ENCODE data around the gene GHSR.

The GHSR gene

DNA sequence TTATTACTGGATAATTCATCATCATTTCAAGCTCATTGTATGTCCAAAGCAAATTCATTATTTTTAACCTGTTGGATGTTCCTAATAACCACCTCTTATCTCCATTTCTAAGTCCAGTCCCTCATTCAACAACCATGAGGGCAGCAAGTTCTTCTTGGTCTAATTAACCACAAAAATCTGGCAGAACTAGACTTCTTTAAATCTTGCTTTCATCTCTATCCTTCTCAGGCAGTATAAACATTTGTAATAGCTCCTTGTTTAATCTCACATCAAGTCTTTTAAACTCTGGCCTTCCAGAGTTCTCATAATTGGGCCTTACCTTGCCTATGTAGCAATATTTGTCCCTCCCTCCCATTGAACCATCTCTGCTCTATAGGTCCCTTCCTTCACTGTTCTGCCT lies 17.0 kb upstream of the GHSR start:
- no peaks in the 10 kb centered on the region for H3F3A ChIP-seq (ENCODE audit: insufficient read depth, low read length)
- no peak overlapping the region for H3K4me3 ChIP-seq (ENCODE audit: low read depth, low read length, poor library complexity, severe bottlenecking)
- no peak for TF ChIP-seq EZH2 (IDR thresholded peaks at IDR 0.05; ENCODE audit: borderline replicate concordance, low read length)
- TF ChIP-seq, protein P1, sequence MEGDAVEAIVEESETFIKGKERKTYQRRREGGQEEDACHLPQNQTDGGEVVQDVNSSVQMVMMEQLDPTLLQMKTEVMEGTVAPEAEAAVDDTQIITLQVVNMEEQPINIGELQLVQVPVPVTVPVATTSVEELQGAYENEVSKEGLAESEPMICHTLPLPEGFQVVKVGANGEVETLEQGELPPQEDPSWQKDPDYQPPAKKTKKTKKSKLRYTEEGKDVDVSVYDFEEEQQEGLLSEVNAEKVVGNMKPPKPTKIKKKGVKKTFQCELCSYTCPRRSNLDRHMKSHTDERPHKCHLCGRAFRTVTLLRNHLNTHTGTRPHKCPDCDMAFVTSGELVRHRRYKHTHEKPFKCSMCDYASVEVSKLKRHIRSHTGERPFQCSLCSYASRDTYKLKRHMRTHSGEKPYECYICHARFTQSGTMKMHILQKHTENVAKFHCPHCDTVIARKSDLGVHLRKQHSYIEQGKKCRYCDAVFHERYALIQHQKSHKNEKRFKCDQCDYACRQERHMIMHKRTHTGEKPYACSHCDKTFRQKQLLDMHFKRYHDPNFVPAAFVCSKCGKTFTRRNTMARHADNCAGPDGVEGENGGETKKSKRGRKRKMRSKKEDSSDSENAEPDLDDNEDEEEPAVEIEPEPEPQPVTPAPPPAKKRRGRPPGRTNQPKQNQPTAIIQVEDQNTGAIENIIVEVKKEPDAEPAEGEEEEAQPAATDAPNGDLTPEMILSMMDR (IDR thresholded peaks at IDR 0.05; ENCODE audit: low read length): no peak
- H3K36me3 ChIP-seq (ENCODE audit: insufficient read depth, low read length): no peaks in the 10 kb centered on the region
- no peak overlapping the region for H3K9ac ChIP-seq (ENCODE audit: low read length)
- H3K9me2 ChIP-seq (ENCODE audit: low read depth, low read length): no peaks in the 10 kb centered on the region
- H3K79me2 ChIP-seq (ENCODE audit: insufficient read depth, low read length): no peaks in the 10 kb centered on the region
- no peaks in the 10 kb centered on the region for H3K4me1 ChIP-seq (ENCODE audit: insufficient read depth, low read length, severe bottlenecking)
- no peak overlapping the region for H2AFZ ChIP-seq (ENCODE audit: low read length)
- no peaks in the 10 kb centered on the region for H3K9me3 ChIP-seq (ENCODE audit: low read length)
- H3K4me2 ChIP-seq (ENCODE audit: low read length): no peak overlapping the region
- no peak overlapping the region for H3K27ac ChIP-seq (ENCODE audit: low read depth, low read length, poor library complexity, severe bottlenecking)
- no peaks in the 10 kb centered on the region for H4K20me1 ChIP-seq (ENCODE audit: insufficient read depth, low read length)
- H3K27me3 ChIP-seq (ENCODE audit: insufficient read depth, low read length): no peaks in the 10 kb centered on the region

DNA sequence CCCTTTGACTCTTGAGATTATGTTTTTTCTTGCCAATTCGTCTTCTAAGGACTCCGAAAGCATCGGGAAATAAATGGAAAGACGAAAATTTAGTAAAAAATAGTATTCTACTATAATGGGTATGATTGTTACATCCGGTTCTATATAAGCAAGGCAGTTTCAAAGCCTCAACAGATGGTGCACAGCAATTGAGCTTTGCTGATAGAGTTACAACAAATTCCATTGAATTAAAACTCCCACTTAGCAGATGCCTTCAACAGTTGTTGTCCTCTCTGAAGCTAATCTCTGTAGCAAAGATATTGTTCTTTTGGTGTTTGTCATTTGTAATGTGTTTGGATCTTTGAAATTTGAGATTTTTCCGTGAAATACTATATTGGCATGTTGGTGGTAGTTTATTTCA lies 16.1 kb upstream of the GHSR start:
- H2AFZ ChIP-seq (ENCODE audit: low read length): no peak overlapping the region

DNA sequence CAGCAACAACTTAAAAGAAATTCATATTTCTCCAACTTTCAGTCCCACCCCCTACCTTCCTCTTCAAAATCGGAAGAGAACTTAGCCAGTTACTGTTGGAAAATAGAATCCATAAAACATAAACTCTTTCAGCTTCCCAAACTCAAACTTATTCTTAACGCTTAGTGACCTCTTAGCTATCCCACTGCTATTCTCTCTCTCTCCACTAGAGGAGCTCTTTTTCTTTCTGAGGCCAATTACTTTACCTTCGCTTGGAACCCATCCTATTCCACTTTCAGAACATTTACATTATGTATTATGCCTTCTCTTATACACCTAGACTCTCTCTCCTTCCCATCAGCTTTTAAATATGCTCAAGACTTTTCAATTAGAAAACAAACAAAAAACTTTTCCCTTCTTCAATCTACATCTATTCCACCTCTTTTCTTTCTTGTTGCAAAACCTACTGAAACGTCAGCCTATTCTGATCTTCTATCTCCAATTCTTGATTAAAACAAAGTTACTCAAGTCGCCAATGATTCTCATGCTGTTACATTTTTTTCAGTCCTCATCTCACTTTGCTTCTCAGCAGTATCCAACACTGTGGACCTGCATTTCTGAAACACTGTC lies 13.4 kb upstream of the GHSR start:
- H3K9ac ChIP-seq (ENCODE audit: low read length): no peak overlapping the region
- no peak overlapping the region for H3K27ac ChIP-seq (ENCODE audit: low read depth, low read length, poor library complexity, severe bottlenecking)
- no peaks in the 10 kb centered on the region for H3K4me1 ChIP-seq (ENCODE audit: insufficient read depth, low read length, severe bottlenecking)
- TF ChIP-seq, protein P1 (IDR thresholded peaks at IDR 0.05; ENCODE audit: low read length): peak; percentile 98
- TF ChIP-seq EZH2 (IDR thresholded peaks at IDR 0.05; ENCODE audit: borderline replicate concordance, low read length): no peak
- H3K27me3 ChIP-seq (ENCODE audit: insufficient read depth, low read length): no peaks in the 10 kb centered on the region
- H3K36me3 ChIP-seq (ENCODE audit: insufficient read depth, low read length): no peaks in the 10 kb centered on the region
- no peaks in the 10 kb centered on the region for H3F3A ChIP-seq (ENCODE audit: insufficient read depth, low read length)
- no peaks in the 10 kb centered on the region for H3K9me2 ChIP-seq (ENCODE audit: low read depth, low read length)
- H3K4me3 ChIP-seq (ENCODE audit: low read depth, low read length, poor library complexity, severe bottlenecking): no peak overlapping the region
- H3K79me2 ChIP-seq (ENCODE audit: insufficient read depth, low read length): no peaks in the 10 kb centered on the region
- no peak overlapping the region for H3K4me2 ChIP-seq (ENCODE audit: low read length)
- H2AFZ ChIP-seq (ENCODE audit: low read length): no peak overlapping the region
- H3K9me3 ChIP-seq (ENCODE audit: low read length): no peaks in the 10 kb centered on the region
- H4K20me1 ChIP-seq (ENCODE audit: insufficient read depth, low read length): no peaks in the 10 kb centered on the region

More for the DNA sequence above, 16.1 kb upstream of the GHSR start:
- TF ChIP-seq, protein P1 (IDR thresholded peaks at IDR 0.05; ENCODE audit: low read length): no peak
- TF ChIP-seq EZH2 (IDR thresholded peaks at IDR 0.05; ENCODE audit: borderline replicate concordance, low read length): no peak
- H3K9me3 ChIP-seq (ENCODE audit: low read length): no peaks in the 10 kb centered on the region
- H3K4me3 ChIP-seq (ENCODE audit: low read depth, low read length, poor library complexity, severe bottlenecking): no peak overlapping the region
- H3K4me2 ChIP-seq (ENCODE audit: low read length): no peak overlapping the region
- H3K27me3 ChIP-seq (ENCODE audit: insufficient read depth, low read length): no peaks in the 10 kb centered on the region
- no peak overlapping the region for H3K27ac ChIP-seq (ENCODE audit: low read depth, low read length, poor library complexity, severe bottlenecking)
- no peaks in the 10 kb centered on the region for H4K20me1 ChIP-seq (ENCODE audit: insufficient read depth, low read length)
- no peaks in the 10 kb centered on the region for H3K79me2 ChIP-seq (ENCODE audit: insufficient read depth, low read length)
- no peaks in the 10 kb centered on the region for H3K9me2 ChIP-seq (ENCODE audit: low read depth, low read length)
- H3K36me3 ChIP-seq (ENCODE audit: insufficient read depth, low read length): no peaks in the 10 kb centered on the region
- no peak overlapping the region for H3K9ac ChIP-seq (ENCODE audit: low read length)
- no peaks in the 10 kb centered on the region for H3F3A ChIP-seq (ENCODE audit: insufficient read depth, low read length)
- no peaks in the 10 kb centered on the region for H3K4me1 ChIP-seq (ENCODE audit: insufficient read depth, low read length, severe bottlenecking)
